H7 (cell line): ENCODE measurements around the gene ANKRD28. TPM values are rescaled to one million over a fixed set of nuclear protein-coding genes. Genes with fewer than 3 reads are reported as not detected.
"Not testable (repeated sequence)": the region's sequence is repeated elsewhere in the genome, so short reads cannot be mapped to it uniquely, and the experiment has no call there.

ENCODE experiments used
- DNase-seq: peaks from one replicate; pipeline ENCODE4 v3.0.0; 2012
- H3K27me3 ChIP-seq: 2 replicates; pipeline ENCODE4 v1.6.0; 2011; ENCODE audit warnings: mild to moderate bottlenecking, low read length; ENCODE audit not compliant: control insufficient read depth, insufficient read depth
- H3K36me3 ChIP-seq: replicated peaks from 2 replicates; pipeline ENCODE4 v1.5.1; 2011; ENCODE audit warnings: low read length; ENCODE audit not compliant: control insufficient read depth, insufficient read depth
- H3K4me3 ChIP-seq: 2 replicates; pipeline ENCODE4 v1.5.1; 2011; ENCODE audit warnings: low read depth, mild to moderate bottlenecking, control low read depth, low read length, moderate library complexity; ENCODE audit not compliant: insufficient read depth
- total RNA-seq: library from RNA; depleted of rRNA; stranded (reverse); fragments of >200 nt; shearing (Covaris generic); gene quantifications from 2 replicates; pipeline ENCODE4 v1.2.3, GENCODE V29; 2014

Gene ANKRD28
- total RNA-seq, 1 experiment from 2014 or later: 28.5 TPM

GRCh38 chr3:15769256-15769915 lies 28.4 kb downstream of the ANKRD28 start:
- no peaks in the 10 kb centered on the region for H3K27me3 ChIP-seq
- no peak for DNase-seq
- H3K4me3 ChIP-seq: no peak overlapping the region
- no peaks in the 10 kb centered on the region for H3K36me3 ChIP-seq

- Histone ChIP-seq H3K4me3 (no peak overlapping the region), H3K27me3 (no peaks in the 10 kb centered on the region), H3K36me3 (no peaks in the 10 kb centered on the region)
- no peak for DNase-seq
Observed at GRCh38 chr3:15768421-15769255, 29.1 kb downstream of the ANKRD28 start.

DNA sequence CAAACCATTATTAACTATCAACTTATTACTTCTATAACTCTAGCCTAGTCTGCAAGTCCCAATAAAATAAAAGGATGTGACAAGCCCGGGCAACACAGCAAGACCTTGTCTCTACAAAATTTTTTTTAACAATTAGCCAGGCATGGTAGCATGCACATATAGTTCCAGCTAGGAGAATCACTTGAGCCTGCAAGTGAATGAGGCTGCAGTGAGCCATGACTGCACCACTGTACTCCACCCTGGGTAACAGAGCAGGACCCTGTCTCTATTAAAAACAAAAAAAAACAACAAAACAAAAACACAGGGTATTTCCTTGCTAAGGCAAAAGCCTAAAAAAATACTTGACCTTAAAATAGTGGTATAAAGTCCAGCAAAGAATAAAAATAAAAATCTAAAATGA lies 31.4 kb downstream of the ANKRD28 start:
- Histone ChIP-seq H3K36me3 (peaks cover 1% of the 10 kb centered on the region), H3K27me3 (no peaks in the 10 kb centered on the region), H3K4me3 (no peak overlapping the region)
- DNase-seq: no peak

DNA sequence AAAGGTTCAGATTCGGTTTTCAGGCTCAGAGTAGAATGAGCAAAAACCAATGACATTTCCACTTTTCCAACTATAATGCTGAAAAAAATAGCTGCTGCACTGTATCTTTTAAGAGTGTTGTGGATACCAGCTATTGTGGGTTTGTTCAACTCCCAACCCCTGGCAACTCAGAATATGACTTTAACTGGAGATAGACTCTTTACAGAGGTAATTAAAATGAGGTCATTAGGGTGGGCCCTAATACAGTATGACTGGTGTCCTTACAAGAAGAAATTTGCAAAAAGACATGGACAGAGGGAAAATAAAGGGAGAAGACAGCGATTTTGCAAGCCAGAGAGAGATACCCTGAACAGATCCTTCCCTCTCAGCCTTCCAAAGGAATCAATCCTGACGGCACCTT lies 39.5 kb downstream of the ANKRD28 start:
- H3K27me3 ChIP-seq: no peaks in the 10 kb centered on the region
- DNase-seq: no peak

DNA sequence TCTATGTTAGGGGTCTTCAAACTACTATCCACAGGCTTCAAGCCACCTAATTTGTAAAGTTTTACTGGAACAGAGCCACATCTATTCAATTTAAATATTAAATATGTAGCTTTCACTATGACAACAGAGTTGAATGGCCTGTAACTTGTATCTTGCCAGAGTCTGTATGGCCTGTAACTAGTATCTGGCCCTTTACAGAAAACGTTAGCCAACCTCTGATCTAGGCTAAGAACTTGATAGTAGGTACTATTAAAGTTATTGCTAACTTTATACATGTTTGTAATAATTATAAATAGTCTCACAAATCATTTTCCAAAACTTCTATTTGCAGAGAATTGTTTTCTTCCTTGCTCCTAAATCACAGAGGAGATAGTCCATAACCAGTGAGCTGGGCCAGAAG lies 40.0 kb downstream of the ANKRD28 start:
- Histone ChIP-seq H3K4me3 (no peak overlapping the region), H3K27me3 (no peaks in the 10 kb centered on the region)
- no peak for DNase-seq

More for the DNA sequence above, 39.5 kb downstream of the ANKRD28 start:
- no peaks in the 10 kb centered on the region; the same call in 1 of the 2 replicates for H3K36me3 ChIP-seq
- no peak overlapping the region for H3K4me3 ChIP-seq

GRCh38 chr3:15756505-15756904 lies 41.3 kb downstream of the ANKRD28 start:
- no peak overlapping the region for H3K4me3 ChIP-seq
- no peaks in the 10 kb centered on the region for H3K27me3 ChIP-seq
- DNase-seq: peak; percentile 44
- H3K36me3 ChIP-seq: no peaks in the 10 kb centered on the region; the same call in 1 of the 2 replicates

More for the DNA sequence above, 40.0 kb downstream of the ANKRD28 start:
- H3K36me3 ChIP-seq: no peaks in the 10 kb centered on the region; the same call in 1 of the 2 replicates

- Histone ChIP-seq H3K4me3 (no peak overlapping the region), H3K36me3 (no peaks in the 10 kb centered on the region), H3K27me3 (no peaks in the 10 kb centered on the region)
- no peak for DNase-seq
Observed at GRCh38 chr3:15755780-15756179, 42.0 kb downstream of the ANKRD28 start.

DNA sequence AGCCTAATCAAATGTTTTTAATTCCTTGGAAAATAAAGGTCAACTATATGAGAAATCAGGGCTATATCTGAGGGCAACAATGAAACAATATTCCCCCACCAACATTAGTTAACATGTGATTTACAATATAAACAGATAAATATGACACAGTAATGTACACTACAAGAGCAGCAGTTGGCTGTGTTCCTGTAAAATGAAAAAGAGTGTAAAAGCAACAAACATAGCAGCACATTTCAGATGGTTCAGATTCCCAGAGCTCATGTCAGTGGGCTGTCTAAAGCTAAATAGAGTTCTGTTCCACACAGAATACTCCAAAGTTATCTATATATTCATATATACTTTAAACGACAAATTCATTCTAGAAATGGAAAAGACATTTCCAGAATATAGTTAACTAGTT lies 42.6 kb downstream of the ANKRD28 start:
- DNase-seq: no peak
- Histone ChIP-seq H3K27me3 (no peaks in the 10 kb centered on the region), H3K4me3 (no peak overlapping the region), H3K36me3 (no peaks in the 10 kb centered on the region; the same call in 1 of the 2 replicates)

- Histone ChIP-seq H3K36me3 (peaks cover 2% of the 10 kb centered on the region; the same call in 1 of the 2 replicates), H3K4me3 (no peak overlapping the region), H3K27me3 (no peaks in the 10 kb centered on the region)
- DNase-seq: no peak
Observed at GRCh38 chr3:15754047-15754446, 43.7 kb downstream of the ANKRD28 start.

- H3K27me3 ChIP-seq: no peaks in the 10 kb centered on the region
- peaks cover 2% of the 10 kb centered on the region; the same call in 1 of the 2 replicates for H3K36me3 ChIP-seq
- H3K4me3 ChIP-seq: no peak overlapping the region
- DNase-seq: no peak
Observed at GRCh38 chr3:15753056-15753710, 44.6 kb downstream of the ANKRD28 start.

GRCh38 chr3:15750879-15751278 lies 46.9 kb downstream of the ANKRD28 start:
- no peak overlapping the region for H3K4me3 ChIP-seq
- no peaks in the 10 kb centered on the region for H3K27me3 ChIP-seq
- DNase-seq: no peak
- H3K36me3 ChIP-seq: peaks cover 2% of the 10 kb centered on the region; the same call in 1 of the 2 replicates

DNA sequence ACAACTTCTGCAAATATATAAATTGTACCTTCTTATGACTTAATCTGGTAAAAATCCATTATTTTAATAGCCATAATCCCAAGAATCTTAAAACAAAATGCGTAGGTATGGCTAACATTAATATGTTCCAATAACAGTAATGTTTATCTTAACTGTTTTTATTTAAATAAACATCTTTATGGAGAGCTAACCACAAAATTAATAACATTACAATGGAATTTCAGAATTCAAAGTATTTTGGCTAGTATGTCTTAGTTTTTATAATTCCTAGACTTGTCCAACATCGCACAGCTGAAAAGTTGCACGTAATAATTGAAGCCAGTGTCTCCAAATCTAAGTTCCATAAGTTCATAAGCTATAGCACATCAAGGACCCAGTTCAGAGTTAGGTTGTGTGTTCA lies 47.6 kb downstream of the ANKRD28 start:
- no peaks in the 10 kb centered on the region for H3K27me3 ChIP-seq
- no peak for DNase-seq
- no peak overlapping the region for H3K4me3 ChIP-seq
- peaks cover 2% of the 10 kb centered on the region; the same call in 1 of the 2 replicates for H3K36me3 ChIP-seq

- not testable (repeated sequence) for H3K4me3 ChIP-seq, DNase-seq, H3K36me3 ChIP-seq, H3K27me3 ChIP-seq
Observed at GRCh38 chr3:15745896-15746295, 51.9 kb downstream of the ANKRD28 start.

DNA sequence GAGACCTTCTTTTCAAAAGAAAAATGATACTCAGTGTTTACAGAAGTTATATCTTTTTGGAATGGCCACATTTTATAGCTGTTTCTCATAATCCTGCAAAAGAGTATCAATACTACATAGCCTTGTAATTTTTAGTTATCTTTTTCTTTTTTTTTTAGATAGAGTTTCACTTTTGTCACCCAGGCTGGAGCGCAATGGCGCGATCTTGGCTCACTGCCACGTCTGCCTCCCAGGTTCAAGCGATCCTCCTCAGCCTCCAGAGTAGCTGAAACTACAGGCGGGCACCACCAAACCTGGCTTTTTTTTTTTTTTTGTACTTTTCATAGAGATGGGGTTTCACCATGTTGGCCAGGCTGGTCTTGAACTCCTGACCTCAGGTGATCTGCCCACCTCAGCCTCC lies 53.6 kb downstream of the ANKRD28 start:
- DNase-seq: no peak
- no peak overlapping the region for H3K4me3 ChIP-seq

More for the DNA sequence above, 53.6 kb downstream of the ANKRD28 start:
- no peaks in the 10 kb centered on the region for H3K27me3 ChIP-seq
- no peaks in the 10 kb centered on the region; the same call in 1 of the 2 replicates for H3K36me3 ChIP-seq
